ENCODE data around the gene DOLK.

- TF ChIP-seq POLR2A (IDR thresholded peaks at IDR 0.05; ENCODE audit: low read length) = no peak
- TF ChIP-seq GATA1 (IDR thresholded peaks at IDR 0.05; ENCODE audit: low read depth, low read length) = no peak
Observed at GRCh38 chr9:128992995-128993394, 45.6 kb upstream of the DOLK start.
